ENCODE results near the gene TRAPPC2L. TPM values are rescaled to one million over a fixed set of nuclear protein-coding genes. Genes with fewer than 3 reads are reported as not detected.

The TRAPPC2L gene
- total and polyA plus RNA-seq, 4 donors, result 34.2 to 106 (median 48.5) TPM

- no peak overlapping the region for H3K4me3 ChIP-seq
- 20 to 23% methylated on average over 7 to 8 of the region's 8 CpGs for WGBS, 2 donors
- H3K36me3 ChIP-seq (ENCODE audit: control insufficient read depth in 4 of 4, insufficient read depth in 4 of 4, low read length in 4 of 4), result peaks cover 0 to 1% (median 0%) of the 10 kb centered on the region in 4 donors
- TF ChIP-seq CTCF (IDR thresholded peaks at IDR 0.05; ENCODE audit: control extremely low read depth, extremely low read depth), result no peak
- no peak overlapping the region for H3K9ac ChIP-seq (ENCODE audit: insufficient read depth in 1 of 2, low read length in 2 of 2)
- no peak overlapping the region for H3K27ac ChIP-seq (ENCODE audit: low read depth in 1 of 2, low read length in 1 of 2)
- DNase-seq (no peak), ATAC-seq (ENCODE audit: insufficient read depth, low FRiP score) (no peak)
- H3K4me1 ChIP-seq (ENCODE audit: control insufficient read depth in 5 of 5, insufficient read depth in 5 of 5, low read length in 5 of 5), result peaks cover 0 to 2% (median under 1%) of the 10 kb centered on the region in 5 donors
- H3K27me3 ChIP-seq (ENCODE audit: control insufficient read depth in 3 of 3, insufficient read depth in 3 of 3, low read length in 2 of 3), result peaks cover 0 to 3% (median 3%) of the 10 kb centered on the region in 3 donors
- no peaks in the 10 kb centered on the region for H3K9me3 ChIP-seq (ENCODE audit: control insufficient read depth in 4 of 4, insufficient read depth in 3 of 4, low read length in 3 of 4)
Observed at GRCh38 chr16:88871349-88871702, 14.4 kb downstream of the TRAPPC2L start.

GRCh38 chr16:88871730-88872416 lies 14.9 kb downstream of the TRAPPC2L start:
- 70 to 75% methylated on average over 18 to 21 of the region's 21 CpGs for WGBS, 2 donors

GRCh38 chr16:88872650-88873331 lies 15.9 kb downstream of the TRAPPC2L start:
- peaks cover 0 to 1% (median 0%) of the 10 kb centered on the region in 5 donors for H3K4me1 ChIP-seq (ENCODE audit: control insufficient read depth in 5 of 5, insufficient read depth in 5 of 5, low read length in 5 of 5)
- no peak for DNase-seq
- no peak overlapping the region for H3K9ac ChIP-seq (ENCODE audit: insufficient read depth in 1 of 2, low read length in 2 of 2)
- peaks cover 0 to 7% (median 0%) of the 10 kb centered on the region in 4 donors for H3K36me3 ChIP-seq (ENCODE audit: control insufficient read depth in 4 of 4, insufficient read depth in 4 of 4, low read length in 4 of 4)
- peaks cover 0 to 3% (median 3%) of the 10 kb centered on the region in 3 donors for H3K27me3 ChIP-seq (ENCODE audit: control insufficient read depth in 3 of 3, insufficient read depth in 3 of 3, low read length in 2 of 3)
- no peak overlapping the region for H3K4me3 ChIP-seq
- H3K27ac ChIP-seq (ENCODE audit: low read depth in 1 of 2, low read length in 1 of 2), result no peak overlapping the region
- no peaks in the 10 kb centered on the region for H3K9me3 ChIP-seq (ENCODE audit: control insufficient read depth in 4 of 4, insufficient read depth in 3 of 4, low read length in 3 of 4)
- WGBS, 2 donors, result 62 to 66% methylated on average over 25 of the region's 25 CpGs
- ATAC-seq (ENCODE audit: insufficient read depth, low FRiP score), result no peak
- TF ChIP-seq CTCF (IDR thresholded peaks at IDR 0.05; ENCODE audit: control extremely low read depth, extremely low read depth), result no peak

More at GRCh38 chr16:88871730-88872416, 14.9 kb downstream of the TRAPPC2L start:
- Histone ChIP-seq H3K4me3 (no peak overlapping the region), H3K27ac (ENCODE audit: low read depth in 1 of 2, low read length in 1 of 2) (no peak overlapping the region), H3K36me3 (ENCODE audit: control insufficient read depth in 4 of 4, insufficient read depth in 4 of 4, low read length in 4 of 4) (peaks cover 0 to 6% (median 0%) of the 10 kb centered on the region in 4 donors), H3K9ac (ENCODE audit: insufficient read depth in 1 of 2, low read length in 2 of 2) (no peak overlapping the region), H3K9me3 (ENCODE audit: control insufficient read depth in 4 of 4, insufficient read depth in 3 of 4, low read length in 3 of 4) (no peaks in the 10 kb centered on the region), H3K4me1 (ENCODE audit: control insufficient read depth in 5 of 5, insufficient read depth in 5 of 5, low read length in 5 of 5) (peaks cover 0 to 1% (median 0%) of the 10 kb centered on the region in 5 donors), H3K27me3 (ENCODE audit: control insufficient read depth in 3 of 3, insufficient read depth in 3 of 3, low read length in 2 of 3) (peaks cover 0 to 3% (median 3%) of the 10 kb centered on the region in 3 donors)
- no peak for DNase-seq
- no peak for ATAC-seq (ENCODE audit: insufficient read depth, low FRiP score)
- TF ChIP-seq CTCF (IDR thresholded peaks at IDR 0.05; ENCODE audit: control extremely low read depth, extremely low read depth), result no peak

Measured in lung (tissue), 12 donors.